K562 (cell line): ENCODE results near the gene MAP2K7. TPM values are rescaled to one million over a fixed set of nuclear protein-coding genes. Genes with fewer than 3 reads are reported as not detected.
A peak's percentile ranks its signal among the peaks of the same experiment; 100 is the strongest.

Experiments used
- ATF1 ChIP-seq, 2 experiments: fragments of 450-650 bp in 1 of 2; IDR thresholded peaks; 2 replicates each; pipeline ENCODE4 v1.6.1; 2016; ENCODE audit warnings: missing compliant biosample characterization in 1 of 2, missing genetic modification characterization in 1 of 2
- CBX2 ChIP-seq: fragments of 200-600 bp; sonication (generic); IDR thresholded peaks from one replicate; pipeline ENCODE4 v1.6.1; 2012; ENCODE audit warnings: mild to moderate bottlenecking, low read length, inconsistent platforms; ENCODE audit not compliant: insufficient read depth, poor library complexity, severe bottlenecking
- CBX3 ChIP-seq, 2 experiments: IDR thresholded peaks; 1 replicate in 1 of 2; 2 replicates in 1 of 2; pipeline ENCODE4 v1.6.1; 2012; ENCODE audit warnings: inconsistent platforms in 2 of 2, low read length in 2 of 2, borderline replicate concordance in 1 of 2, control low read depth in 1 of 2
- FOXO4 ChIP-seq: fragments of 450-650 bp; formaldehyde crosslinking; IDR thresholded peaks from 2 replicates; pipeline ENCODE4 v1.4.0; 2020; ENCODE audit warnings: mild to moderate bottlenecking, moderate library complexity
- IRF1 ChIP-seq: sonication (generic); formaldehyde crosslinking; IDR thresholded peaks from 2 replicates; pipeline ENCODE4 v1.8.0; 2022; ENCODE audit warnings: missing genetic modification reagents, mild to moderate bottlenecking, borderline replicate concordance
- MYNN ChIP-seq, 2 experiments: sonication (generic); formaldehyde crosslinking in 1 of 2; IDR thresholded peaks; 2 replicates each; pipeline versions ENCODE4 v1.5.0 to v1.6.1; 2016 to 2020; ENCODE audit warnings: antibody characterized with exemption in 1 of 2, missing genetic modification reagents in 1 of 2
- NCOA1 ChIP-seq: fragments of 450-650 bp; IDR thresholded peaks from 2 replicates; pipeline ENCODE4 v1.6.1; 2016; ENCODE audit warnings: low read depth
- PHF20 ChIP-seq: fragments of 450-650 bp; IDR thresholded peaks from 2 replicates; pipeline ENCODE4 v1.6.1; 2018; ENCODE audit not compliant: partially characterized antibody
- POLR2B ChIP-seq: fragments of 450-650 bp; IDR thresholded peaks from 2 replicates; pipeline ENCODE4 v1.6.1; 2018; ENCODE audit warnings: low read depth; ENCODE audit not compliant: partially characterized antibody
- RCOR1 ChIP-seq, 2 experiments: IDR thresholded peaks; 2 replicates each; pipeline ENCODE4 v1.6.1; 2012; ENCODE audit warnings: low read depth in 2 of 2, low read length in 2 of 2, borderline replicate concordance in 1 of 2, improper control_type of control experiment in 1 of 2
- RFX5 ChIP-seq: IDR thresholded peaks from 2 replicates; pipeline ENCODE4 v1.6.1; 2011; ENCODE audit warnings: low read depth, mild to moderate bottlenecking, improper control_type of control experiment, low read length
- RNF2 ChIP-seq: sonication (generic); IDR thresholded peaks from 2 replicates; pipeline ENCODE4 v1.6.1; 2016
- SIN3B ChIP-seq: fragments of 450-650 bp; IDR thresholded peaks from 2 replicates; pipeline ENCODE4 v1.6.1; 2017; ENCODE audit warnings: low read depth, mild to moderate bottlenecking, moderate library complexity
- ZBTB9 ChIP-seq: fragments of 450-650 bp; formaldehyde crosslinking; IDR thresholded peaks from 2 replicates; pipeline ENCODE4 v1.4.0; 2020; ENCODE audit warnings: mild to moderate bottlenecking, moderate library complexity
- ZEB2 ChIP-seq: fragments of 450-650 bp; IDR thresholded peaks from 2 replicates; pipeline ENCODE4 v1.6.1; 2016
- ZNF609 ChIP-seq: sonication (generic); formaldehyde crosslinking; IDR thresholded peaks from 2 replicates; pipeline ENCODE4 v1.8.1; 2023; ENCODE audit warnings: missing genetic modification reagents, mild to moderate bottlenecking, borderline replicate concordance
- ZNF655 ChIP-seq: fragments of 250-450 bp; sonication (Bioruptor Pico); IDR thresholded peaks from 2 replicates; pipeline ENCODE4 v1.5.0; 2021
- polyA plus RNA-seq, 8 experiments: library from polyadenylated mRNA; depleted of rRNA in 4 of 8; stranded (reverse) in 5 of 8; unstranded in 3 of 8; fragments of >200 nt; fragmentation: Nextera tagmentation in 2 of 8; fragmentation: Illumina TruSeq in 1 of 8; extraction: Ambion mirVana in 2 of 8; extraction: Trizol in 1 of 8; gene quantifications; 2 replicates each; pipeline versions ENCODE4 v1.2.1 to v1.2.3, GENCODE V29; 2011 to 2014; ENCODE audit warnings: inconsistent platforms in 1 of 8, missing spikeins in 1 of 8
- total RNA-seq, 7 experiments: library from RNA; depleted of rRNA in 6 of 7; stranded (reverse); fragments of >200 nt in 6 of 7; fragmentation: Illumina TruSeq in 2 of 7; extraction: Trizol in 2 of 7; gene quantifications; 2 replicates each; pipeline versions ENCODE4 v1.2.1 to v1.2.3, GENCODE V29; 2011 to 2021; ENCODE audit warnings: low replicate concordance in 1 of 7

The MAP2K7 gene
- total and polyA plus RNA-seq, 9 of the 15 experiments (the other 6 are each of a cell fraction or from before 2014, with no cell fraction given) = 0.51 to 45.8 (median 14.1) TPM

- TF ChIP-seq CBX3 (IDR thresholded peaks at IDR 0.05; ENCODE audit: borderline replicate concordance in 1 of 2, low read length in 2 of 2) (peak in 1 of 2 experiments; percentile 68; a peak in 1 of 3 replicates), PHF20 (peak; percentile 62), POLR2B (no peak), ZEB2 (no peak), RCOR1 (IDR thresholded peaks at IDR 0.05; ENCODE audit: borderline replicate concordance in 1 of 2, low read depth in 2 of 2, low read length in 2 of 2) (peak in 1 of 2 experiments; percentile 90; a peak in 2 of 4 replicates), ZBTB9 (CRISPR knock-in tag) (no peak), NCOA1 (no peak), ZNF655 (CRISPR knock-in tag) (no peak), IRF1 (CRISPR knock-in tag) (no peak), SIN3B (no peak), CBX2 (no peak), RNF2 (no peak), FOXO4 (CRISPR knock-in tag) (no peak), ATF1 (CRISPR knock-in tag; IDR thresholded peaks at IDR 0.05) (no peak), ATF1 (tag; IDR thresholded peaks at IDR 0.05) (0 out of 2 replicates have a peak, but pooled peaks have one; percentile 2), RFX5 (no peak), MYNN (IDR thresholded peaks at IDR 0.05) (no peak), MYNN (CRISPR knock-in tag; IDR thresholded peaks at IDR 0.05) (no peak), ZNF609 (CRISPR knock-in tag) (no peak)
Observed at GRCh38 chr19:7872306-7873204, 31.1 kb upstream of the MAP2K7 start (continued).
